Activated T-cell treated with anti-CD3 and anti-CD28 coated beads, Interleukin-2, amount 50 U/mL, for 48 hours (primary cell): Measurements from ENCODE around the gene ZBTB5.
"Not testable (repeated sequence)": the region's sequence is repeated elsewhere in the genome, so short reads cannot be mapped to it uniquely, and the experiment has no call there.

Source experiments
- DNase-seq, 2 experiments: peaks; one replicate each; pipeline ENCODE4 v3.0.0-alpha.2; 2020

The ZBTB5 gene

GRCh38 chr9:37465249-37466036, at the start of gene ZBTB5:
Gene ZBTB5, minus strand, starts transcription at chr9:37465450. Its CDS starts 22,899 bp downstream, at chr9:37442551.
- DNase-seq = peak; percentile 98 to 99

GRCh38 chr9:37514999-37515398, 49.7 kb upstream of the ZBTB5 start:
- no peak for DNase-seq

DNA sequence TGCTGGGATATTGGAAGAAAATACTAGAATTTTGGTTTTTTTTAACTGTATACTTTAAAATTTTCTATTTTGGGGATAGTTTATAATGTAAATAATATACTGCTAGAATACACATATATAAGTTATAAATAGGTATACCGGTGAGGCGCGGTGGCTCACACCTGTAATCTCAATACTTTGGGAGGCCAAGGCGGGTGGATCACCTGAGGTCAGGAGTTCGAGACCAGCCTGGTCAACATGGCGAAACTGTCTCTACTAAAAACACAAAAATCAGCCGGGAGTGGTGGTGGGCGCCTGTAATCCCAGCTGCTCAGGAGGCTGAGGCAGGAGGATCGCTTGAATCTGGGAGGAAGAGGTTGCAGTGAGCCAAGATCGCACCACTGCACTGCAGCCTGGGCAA, 49.2 kb upstream of the ZBTB5 start:
- not testable (repeated sequence) for DNase-seq

DNA sequence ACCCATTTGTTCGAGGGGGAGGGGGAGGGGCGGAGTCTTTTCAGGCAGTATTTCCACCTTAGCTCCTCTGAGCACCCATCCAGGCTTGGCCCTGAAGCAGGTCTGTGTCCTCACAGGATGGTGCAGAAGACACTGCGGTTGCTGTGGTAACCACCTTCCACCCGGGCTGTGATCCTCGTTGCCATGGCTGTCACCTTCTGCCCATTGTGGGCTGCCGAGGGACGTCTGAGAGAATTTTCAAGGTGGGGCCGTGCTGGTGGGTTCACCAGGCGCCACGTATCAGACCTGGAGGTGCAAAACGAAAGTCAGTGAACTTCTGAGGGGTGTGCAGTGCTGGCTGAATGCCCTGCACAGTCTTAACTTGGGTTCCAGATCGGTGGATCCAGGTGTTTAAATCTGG, 47.2 kb upstream of the ZBTB5 start:
- DNase-seq = no peak

- no peak for DNase-seq
These were observed 46.1 kb upstream of the ZBTB5 start for GRCh38 chr9:37511016-37512010.

DNA sequence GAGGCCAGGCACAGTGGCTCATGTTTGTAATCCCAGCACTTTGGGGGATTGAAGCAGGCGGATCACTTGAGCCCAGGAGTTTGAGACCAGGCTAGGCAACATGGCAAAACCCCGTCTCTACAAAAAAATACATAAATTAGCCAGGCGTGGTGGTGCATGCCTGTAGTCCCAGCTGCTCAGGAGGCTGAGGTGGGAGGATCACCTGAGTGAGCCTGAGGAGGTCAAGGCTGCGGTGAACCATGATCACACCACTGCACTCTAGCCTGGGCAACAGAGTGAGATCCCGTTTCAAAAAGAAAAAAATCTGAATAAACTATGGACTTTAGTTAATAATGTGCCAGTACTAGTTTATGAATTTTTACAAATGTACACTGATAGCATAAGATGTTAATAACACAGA, 44.8 kb upstream of the ZBTB5 start:
- not testable (repeated sequence) for DNase-seq

- no peak for DNase-seq
These were observed 44.3 kb upstream of the ZBTB5 start for GRCh38 chr9:37509536-37509935.

- no peak for DNase-seq
These were observed 43.6 kb upstream of the ZBTB5 start for GRCh38 chr9:37508834-37509206.

DNA sequence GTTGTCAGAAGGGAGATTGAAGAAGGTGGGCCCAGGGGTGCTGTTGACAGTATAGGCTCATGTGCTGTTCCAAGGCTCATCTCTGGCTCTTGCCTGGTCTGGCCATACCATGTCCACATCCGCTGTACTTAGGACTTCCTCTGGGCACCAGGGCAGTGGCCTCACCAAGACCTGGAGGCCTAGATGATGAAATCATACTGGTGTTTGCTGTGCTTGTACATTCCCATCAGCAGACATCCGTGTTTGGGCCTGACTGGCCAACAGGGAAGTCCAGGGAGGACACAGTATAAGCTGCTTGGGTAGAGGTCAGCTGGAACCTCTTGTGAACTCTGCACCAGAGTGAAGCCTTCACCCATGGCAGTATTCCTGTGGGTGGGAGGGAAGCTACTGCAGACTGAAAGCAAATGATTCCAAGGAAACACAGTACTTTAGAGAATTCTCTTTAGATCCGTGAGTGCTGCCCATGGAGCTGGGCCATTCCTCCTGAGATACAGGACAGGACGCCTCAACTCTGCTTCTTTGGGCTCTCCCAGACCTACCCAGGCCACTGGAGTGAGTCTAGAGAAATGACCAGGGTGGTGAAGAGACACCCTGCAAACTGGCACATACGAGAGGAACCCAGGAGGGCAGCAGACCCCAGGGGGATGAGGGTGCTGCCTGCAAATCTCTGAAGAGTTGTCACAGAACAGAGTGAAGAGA, 43.0 kb upstream of the ZBTB5 start:
- DNase-seq = no peak

GRCh38 chr9:37507566-37508134, 42.4 kb upstream of the ZBTB5 start:
- DNase-seq = no peak

GRCh38 chr9:37504605-37505004, 39.4 kb upstream of the ZBTB5 start:
- DNase-seq = no peak

GRCh38 chr9:37503736-37504135, 38.5 kb upstream of the ZBTB5 start:
- DNase-seq = peak in 1 of 2 experiments; percentile 39

DNA sequence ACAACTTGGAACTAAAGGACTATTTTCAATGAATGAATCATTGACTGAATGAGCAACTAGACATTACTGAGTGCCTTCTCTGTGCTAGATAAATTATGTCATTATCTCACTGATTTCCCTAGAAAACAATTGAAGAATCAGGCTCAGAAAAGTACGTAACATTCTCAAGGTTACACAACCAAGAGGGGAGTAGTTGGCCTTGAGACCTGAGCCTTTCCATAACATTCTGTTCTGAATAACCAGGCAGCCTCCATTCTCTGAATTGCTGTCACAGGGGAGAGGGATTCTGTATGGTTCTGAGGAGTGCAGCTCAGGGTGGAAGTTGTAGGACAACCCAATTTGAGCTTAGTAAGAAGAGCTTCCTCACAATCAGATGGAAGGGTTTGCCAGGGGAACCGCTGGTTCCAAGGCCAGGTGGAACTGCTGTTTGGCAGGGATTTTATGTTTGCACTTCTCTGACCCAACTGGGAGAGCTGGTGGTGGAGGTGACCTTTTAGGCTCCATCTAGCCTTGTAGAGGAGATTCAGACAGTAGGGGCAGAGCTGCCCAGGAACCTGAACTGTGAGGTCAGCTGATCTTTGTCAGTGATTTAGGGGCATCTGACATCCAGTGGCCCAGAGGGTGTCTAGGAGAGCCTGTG, 36.8 kb upstream of the ZBTB5 start:
- no peak for DNase-seq

GRCh38 chr9:37499297-37499696, 34.0 kb upstream of the ZBTB5 start:
- no peak for DNase-seq

DNA sequence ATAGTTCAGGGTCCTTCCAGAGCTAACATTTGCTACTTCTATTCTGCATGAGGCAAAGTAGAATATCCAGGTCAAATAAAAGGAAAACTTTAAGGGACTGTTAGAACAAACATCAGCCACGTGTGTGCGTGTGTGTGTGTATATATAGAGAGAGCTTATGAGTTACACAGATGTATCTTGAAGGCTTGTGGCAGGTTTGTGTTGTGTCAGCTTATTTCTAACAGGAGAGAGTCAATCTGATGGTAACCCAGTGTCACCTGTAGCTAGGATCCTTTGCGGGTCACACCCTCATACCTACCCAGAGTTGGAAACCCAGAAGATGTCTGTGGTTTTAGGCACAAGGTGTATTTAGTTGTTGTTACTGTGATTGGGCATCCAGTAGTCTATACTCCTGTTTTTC, 33.2 kb upstream of the ZBTB5 start:
- no peak for DNase-seq

DNA sequence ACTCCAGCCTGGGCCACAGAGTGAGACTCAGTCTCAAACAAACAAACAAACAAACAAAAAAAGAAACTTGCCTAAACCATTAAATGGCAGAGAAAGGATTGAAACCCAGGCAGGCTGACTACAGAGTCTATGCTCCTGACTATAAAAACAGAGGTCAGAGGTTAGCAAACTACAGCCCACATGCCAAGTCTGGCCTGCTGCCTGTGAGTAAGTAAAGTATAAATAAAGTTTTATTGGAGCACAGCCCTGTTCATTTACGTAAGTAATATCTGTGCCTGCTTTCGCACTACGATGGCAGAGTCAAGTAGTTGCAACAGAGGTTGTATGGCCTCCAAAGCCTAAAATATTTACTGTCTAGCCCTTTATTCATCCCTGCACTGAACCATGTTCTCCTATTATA, 32.1 kb upstream of the ZBTB5 start:
- DNase-seq = no peak

GRCh38 chr9:37496020-37496419, 30.8 kb upstream of the ZBTB5 start:
- no peak for DNase-seq

GRCh38 chr9:37495571-37495970, 30.3 kb upstream of the ZBTB5 start:
- no peak for DNase-seq

GRCh38 chr9:37491939-37492338, 26.7 kb upstream of the ZBTB5 start:
- DNase-seq = no peak

DNA sequence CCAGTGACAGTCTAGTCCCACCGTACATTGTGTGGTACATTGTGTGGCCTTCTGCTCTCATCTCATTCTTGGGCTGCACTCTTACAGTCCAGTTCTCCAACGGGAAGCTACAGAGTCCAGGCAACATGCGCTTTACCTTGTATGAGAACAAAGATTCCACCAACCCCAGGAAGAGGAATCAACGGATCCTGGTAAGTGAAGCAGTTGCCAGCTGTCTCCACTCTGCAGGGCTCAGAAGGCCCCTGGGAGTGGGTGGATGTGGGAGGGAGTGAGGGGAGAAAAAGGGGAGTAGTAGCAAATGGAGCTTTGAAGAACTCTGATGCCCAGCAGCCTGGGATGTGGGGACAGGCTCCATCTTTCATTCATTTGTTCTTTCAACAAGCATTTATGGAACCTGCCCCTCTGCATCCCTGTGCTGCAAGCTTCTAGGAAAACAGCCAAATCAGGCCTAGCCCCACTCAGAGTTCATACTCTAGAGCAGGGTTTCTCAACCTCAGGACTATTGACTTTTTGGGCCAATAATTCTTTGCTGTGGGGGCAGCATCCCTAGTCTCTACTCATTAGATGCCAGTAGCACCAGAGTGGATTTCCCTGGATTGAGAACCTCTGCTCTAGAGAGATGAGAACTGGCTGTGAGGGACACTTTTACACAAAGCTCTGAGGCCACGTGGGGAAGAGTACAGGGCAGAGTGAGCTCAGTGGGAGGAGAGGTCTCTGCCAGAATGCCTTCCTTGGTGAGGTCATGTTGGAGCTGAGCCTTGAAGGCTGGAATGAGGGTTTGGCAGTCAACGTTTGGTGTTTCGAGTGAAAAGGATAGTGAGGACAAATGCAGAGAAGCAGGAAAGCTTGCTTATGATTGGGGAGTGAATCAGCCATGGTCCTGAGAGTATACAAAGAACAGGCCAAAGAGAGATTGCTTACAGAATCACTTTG, 21.6 kb upstream of the ZBTB5 start:
- DNase-seq = no peak

- DNase-seq = no peak
These were observed 21.0 kb upstream of the ZBTB5 start for GRCh38 chr9:37486256-37486615.
